ENCODE data around the gene SH3PXD2B.

- TF ChIP-seq CTCF (conservative IDR thresholded peaks at IDR 0.05 in 1 of 2, IDR thresholded peaks at IDR 0.05 in 1 of 2; ENCODE audit: low read depth in 1 of 2, low read length in 2 of 2) (no peak), EZH2 (IDR thresholded peaks at IDR 0.05; ENCODE audit: low read length, missing control alignments) (no peak)
These were observed 31.3 kb upstream of the SH3PXD2B start for GRCh38 chr5:172485511-172486202.
